ENCODE results near the gene PIEZO1.

PIEZO1 gene

GRCh38 chr16:88822281-88823040 is 37.4 kb upstream of the PIEZO1 start:
- H3K4me3 ChIP-seq (replicated peaks in 1 of 2; ENCODE audit: low read depth in 2 of 2, low read length in 2 of 2): no peak overlapping the region
- DNase-seq (ENCODE audit: low read depth in 2 of 2): no peak
- no peak for TF ChIP-seq CTCF (IDR thresholded peaks at IDR 0.05; ENCODE audit: low read depth, low read length)

GRCh38 chr16:88821168-88821850 is 36.3 kb upstream of the PIEZO1 start:
- H3K4me3 ChIP-seq (replicated peaks in 1 of 2; ENCODE audit: low read depth in 2 of 2, low read length in 2 of 2): no peak overlapping the region
- DNase-seq (ENCODE audit: low read depth in 2 of 2): no peak
- TF ChIP-seq CTCF (IDR thresholded peaks at IDR 0.05; ENCODE audit: low read depth, low read length): no peak

GRCh38 chr16:88820385-88821025 is 35.5 kb upstream of the PIEZO1 start:
- H3K4me3 ChIP-seq (replicated peaks in 1 of 2; ENCODE audit: low read depth in 2 of 2, low read length in 2 of 2): no peak overlapping the region
- TF ChIP-seq CTCF (IDR thresholded peaks at IDR 0.05; ENCODE audit: low read depth, low read length): no peak
- DNase-seq (ENCODE audit: low read depth in 2 of 2): no peak

- no peak for DNase-seq (ENCODE audit: low read depth in 2 of 2)
- no peak overlapping the region for H3K4me3 ChIP-seq (replicated peaks in 1 of 2; ENCODE audit: low read depth in 2 of 2, low read length in 2 of 2)
- no peak for TF ChIP-seq CTCF (IDR thresholded peaks at IDR 0.05; ENCODE audit: low read depth, low read length)
Observed at GRCh38 chr16:88819126-88819525, 34.1 kb upstream of the PIEZO1 start.

- H3K4me3 ChIP-seq (replicated peaks in 1 of 2; ENCODE audit: low read depth in 2 of 2, low read length in 2 of 2): no peak overlapping the region
- no peak for TF ChIP-seq CTCF (IDR thresholded peaks at IDR 0.05; ENCODE audit: low read depth, low read length)
- DNase-seq (ENCODE audit: low read depth in 2 of 2): no peak
Observed at GRCh38 chr16:88818575-88818874, 33.5 kb upstream of the PIEZO1 start.

- no peak overlapping the region for H3K4me3 ChIP-seq (replicated peaks in 1 of 2; ENCODE audit: low read depth in 2 of 2, low read length in 2 of 2)
- TF ChIP-seq CTCF (IDR thresholded peaks at IDR 0.05; ENCODE audit: low read depth, low read length): no peak
- no peak for DNase-seq (ENCODE audit: low read depth in 2 of 2)
Observed at GRCh38 chr16:88817785-88818574, 33.0 kb upstream of the PIEZO1 start.
